ENCODE measurements around the gene LPP.

The LPP gene

DNA sequence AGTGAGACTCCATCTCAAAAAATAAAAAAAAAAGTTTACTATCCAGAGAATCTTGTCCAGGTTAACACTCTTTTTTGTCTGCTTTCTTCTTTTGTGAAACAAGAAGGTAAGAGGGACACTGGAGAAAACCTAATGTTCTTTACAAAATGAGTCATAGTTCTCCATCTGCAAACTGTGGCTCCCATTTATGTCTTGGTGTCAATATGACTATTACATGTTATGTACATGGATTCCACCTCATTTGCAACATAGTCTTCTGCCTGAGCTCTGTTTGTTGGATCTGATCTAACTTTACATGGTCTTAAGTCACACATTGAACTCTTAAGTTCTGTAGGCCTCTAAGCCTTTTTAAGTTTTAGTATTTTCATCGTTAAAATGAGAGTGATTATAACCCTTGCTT lies 596.7 kb downstream of the LPP start:
- no peak overlapping the region for H3K4me3 ChIP-seq (replicated peaks; ENCODE audit: insufficient read depth, low read length)
- DNase-seq (ENCODE audit: low read depth in 1 of 2, low spot score in 1 of 2) = no peak
- H3K27ac ChIP-seq (replicated peaks) = no peak overlapping the region
- no peak for TF ChIP-seq GABPA (IDR thresholded peaks at IDR 0.05; ENCODE audit: low read depth)
- no peaks in the 10 kb centered on the region for H3K27me3 ChIP-seq (ENCODE audit: insufficient read depth, poor library complexity, severe bottlenecking)

DNA sequence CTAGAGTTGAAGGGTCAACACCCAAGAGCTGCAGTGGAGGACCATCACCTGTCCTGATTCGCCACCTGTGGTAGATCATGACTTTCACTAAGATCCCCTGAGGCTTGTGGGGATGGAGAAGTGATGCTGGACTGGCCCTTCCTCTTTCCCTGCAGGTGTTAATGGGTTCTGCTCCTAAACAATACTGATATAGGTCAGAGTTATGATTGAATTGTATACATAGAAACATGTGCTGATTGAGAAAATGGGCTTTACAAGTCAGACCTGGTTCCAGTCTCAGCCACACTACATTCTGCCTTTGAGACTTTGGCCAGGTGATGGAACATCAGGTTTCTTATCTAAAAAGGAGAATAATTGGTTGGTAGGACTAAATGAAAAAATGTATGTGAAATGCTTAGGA lies 598.9 kb downstream of the LPP start:
- H3K27ac ChIP-seq (replicated peaks) = no peak overlapping the region
- no peak overlapping the region for H3K4me3 ChIP-seq (replicated peaks; ENCODE audit: insufficient read depth, low read length)
- DNase-seq (ENCODE audit: low read depth in 1 of 2, low spot score in 1 of 2) = no peak
- H3K27me3 ChIP-seq (ENCODE audit: insufficient read depth, poor library complexity, severe bottlenecking) = no peaks in the 10 kb centered on the region
- TF ChIP-seq GABPA (IDR thresholded peaks at IDR 0.05; ENCODE audit: low read depth) = no peak
- TF ChIP-seq, protein P1, sequence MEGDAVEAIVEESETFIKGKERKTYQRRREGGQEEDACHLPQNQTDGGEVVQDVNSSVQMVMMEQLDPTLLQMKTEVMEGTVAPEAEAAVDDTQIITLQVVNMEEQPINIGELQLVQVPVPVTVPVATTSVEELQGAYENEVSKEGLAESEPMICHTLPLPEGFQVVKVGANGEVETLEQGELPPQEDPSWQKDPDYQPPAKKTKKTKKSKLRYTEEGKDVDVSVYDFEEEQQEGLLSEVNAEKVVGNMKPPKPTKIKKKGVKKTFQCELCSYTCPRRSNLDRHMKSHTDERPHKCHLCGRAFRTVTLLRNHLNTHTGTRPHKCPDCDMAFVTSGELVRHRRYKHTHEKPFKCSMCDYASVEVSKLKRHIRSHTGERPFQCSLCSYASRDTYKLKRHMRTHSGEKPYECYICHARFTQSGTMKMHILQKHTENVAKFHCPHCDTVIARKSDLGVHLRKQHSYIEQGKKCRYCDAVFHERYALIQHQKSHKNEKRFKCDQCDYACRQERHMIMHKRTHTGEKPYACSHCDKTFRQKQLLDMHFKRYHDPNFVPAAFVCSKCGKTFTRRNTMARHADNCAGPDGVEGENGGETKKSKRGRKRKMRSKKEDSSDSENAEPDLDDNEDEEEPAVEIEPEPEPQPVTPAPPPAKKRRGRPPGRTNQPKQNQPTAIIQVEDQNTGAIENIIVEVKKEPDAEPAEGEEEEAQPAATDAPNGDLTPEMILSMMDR (IDR thresholded peaks at IDR 0.05; ENCODE audit: insufficient read depth, low read length) = no peak
- no peak for TF ChIP-seq POLR2AphosphoS5 (IDR thresholded peaks at IDR 0.05; ENCODE audit: low read depth)
- TF ChIP-seq, protein P2, sequence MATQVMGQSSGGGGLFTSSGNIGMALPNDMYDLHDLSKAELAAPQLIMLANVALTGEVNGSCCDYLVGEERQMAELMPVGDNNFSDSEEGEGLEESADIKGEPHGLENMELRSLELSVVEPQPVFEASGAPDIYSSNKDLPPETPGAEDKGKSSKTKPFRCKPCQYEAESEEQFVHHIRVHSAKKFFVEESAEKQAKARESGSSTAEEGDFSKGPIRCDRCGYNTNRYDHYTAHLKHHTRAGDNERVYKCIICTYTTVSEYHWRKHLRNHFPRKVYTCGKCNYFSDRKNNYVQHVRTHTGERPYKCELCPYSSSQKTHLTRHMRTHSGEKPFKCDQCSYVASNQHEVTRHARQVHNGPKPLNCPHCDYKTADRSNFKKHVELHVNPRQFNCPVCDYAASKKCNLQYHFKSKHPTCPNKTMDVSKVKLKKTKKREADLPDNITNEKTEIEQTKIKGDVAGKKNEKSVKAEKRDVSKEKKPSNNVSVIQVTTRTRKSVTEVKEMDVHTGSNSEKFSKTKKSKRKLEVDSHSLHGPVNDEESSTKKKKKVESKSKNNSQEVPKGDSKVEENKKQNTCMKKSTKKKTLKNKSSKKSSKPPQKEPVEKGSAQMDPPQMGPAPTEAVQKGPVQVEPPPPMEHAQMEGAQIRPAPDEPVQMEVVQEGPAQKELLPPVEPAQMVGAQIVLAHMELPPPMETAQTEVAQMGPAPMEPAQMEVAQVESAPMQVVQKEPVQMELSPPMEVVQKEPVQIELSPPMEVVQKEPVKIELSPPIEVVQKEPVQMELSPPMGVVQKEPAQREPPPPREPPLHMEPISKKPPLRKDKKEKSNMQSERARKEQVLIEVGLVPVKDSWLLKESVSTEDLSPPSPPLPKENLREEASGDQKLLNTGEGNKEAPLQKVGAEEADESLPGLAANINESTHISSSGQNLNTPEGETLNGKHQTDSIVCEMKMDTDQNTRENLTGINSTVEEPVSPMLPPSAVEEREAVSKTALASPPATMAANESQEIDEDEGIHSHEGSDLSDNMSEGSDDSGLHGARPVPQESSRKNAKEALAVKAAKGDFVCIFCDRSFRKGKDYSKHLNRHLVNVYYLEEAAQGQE (IDR thresholded peaks at IDR 0.05; ENCODE audit: insufficient replicate concordance, low read depth) = no peak
- no peak for TF ChIP-seq SPI1 (IDR thresholded peaks at IDR 0.05; ENCODE audit: borderline replicate concordance, low read depth)

DNA sequence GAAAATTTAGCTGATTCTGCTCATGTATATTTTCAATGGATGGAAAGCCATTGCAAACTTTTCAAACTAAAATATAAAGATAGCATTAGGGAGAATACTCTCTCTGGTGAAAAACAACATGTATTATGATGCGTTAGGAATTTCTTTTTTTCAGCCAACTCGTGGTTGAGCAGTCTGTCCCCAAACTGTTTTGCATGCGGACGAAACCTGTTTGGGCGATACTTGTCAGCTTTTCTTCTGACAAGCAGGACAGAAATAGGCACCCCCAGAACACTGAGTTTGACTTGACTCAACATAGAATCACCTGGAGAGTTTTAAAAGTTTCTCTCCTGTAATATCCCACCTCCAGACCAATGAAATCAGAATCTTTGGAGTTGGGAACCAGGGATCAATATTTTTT lies 600.3 kb downstream of the LPP start:
- no peak for DNase-seq (ENCODE audit: low read depth in 1 of 2, low spot score in 1 of 2)
- TF ChIP-seq SPI1 (IDR thresholded peaks at IDR 0.05; ENCODE audit: borderline replicate concordance, low read depth) = no peak
- TF ChIP-seq, protein P2 (IDR thresholded peaks at IDR 0.05; ENCODE audit: insufficient replicate concordance, low read depth) = no peak
- TF ChIP-seq, protein P1 (IDR thresholded peaks at IDR 0.05; ENCODE audit: insufficient read depth, low read length) = no peak
- TF ChIP-seq POLR2AphosphoS5 (IDR thresholded peaks at IDR 0.05; ENCODE audit: low read depth) = no peak
- no peak for TF ChIP-seq GABPA (IDR thresholded peaks at IDR 0.05; ENCODE audit: low read depth)
- Histone ChIP-seq H3K4me3 (replicated peaks; ENCODE audit: insufficient read depth, low read length) (no peak overlapping the region), H3K27ac (replicated peaks) (no peak overlapping the region), H3K27me3 (ENCODE audit: insufficient read depth, poor library complexity, severe bottlenecking) (no peaks in the 10 kb centered on the region)

DNA sequence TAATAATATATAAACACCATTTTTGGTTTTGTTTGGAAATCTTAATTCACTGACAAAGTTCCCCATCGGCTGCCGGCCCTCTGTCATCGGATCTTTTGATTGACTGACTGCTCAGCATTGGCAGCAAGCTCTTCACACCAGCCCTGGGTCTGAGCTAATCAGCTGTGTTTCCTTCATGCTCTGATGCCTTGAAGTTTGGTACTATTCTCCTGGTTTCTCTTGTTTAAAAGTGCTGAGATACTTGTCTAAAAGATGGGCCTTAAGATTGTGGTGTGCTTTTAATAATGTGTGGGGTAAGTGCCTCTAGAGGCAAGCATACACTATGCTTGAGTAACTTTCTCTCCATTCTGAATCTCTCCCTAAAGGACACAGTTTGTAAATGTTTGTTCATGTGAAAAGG lies 602.3 kb downstream of the LPP start:
- TF ChIP-seq SPI1 (IDR thresholded peaks at IDR 0.05; ENCODE audit: borderline replicate concordance, low read depth) = no peak
- TF ChIP-seq, protein P1 (IDR thresholded peaks at IDR 0.05; ENCODE audit: insufficient read depth, low read length) = no peak
- TF ChIP-seq GABPA (IDR thresholded peaks at IDR 0.05; ENCODE audit: low read depth) = no peak
- TF ChIP-seq, protein P2 (IDR thresholded peaks at IDR 0.05; ENCODE audit: insufficient replicate concordance, low read depth) = no peak
- no peak overlapping the region for H3K4me3 ChIP-seq (replicated peaks; ENCODE audit: insufficient read depth, low read length)
- H3K27ac ChIP-seq (replicated peaks) = no peak overlapping the region
- no peak for DNase-seq (ENCODE audit: low read depth in 1 of 2, low spot score in 1 of 2)
- H3K27me3 ChIP-seq (ENCODE audit: insufficient read depth, poor library complexity, severe bottlenecking) = no peaks in the 10 kb centered on the region
